Esophagus muscularis mucosa (tissue), 4 donors: ENCODE data around the gene GTSE1. TPM values are rescaled to one million over a fixed set of nuclear protein-coding genes. Genes with fewer than 3 reads are reported as not detected.

Experiments used
- DNase-seq: peaks from one replicate; pipeline ENCODE4 v3.0.0-alpha.2; 2017; ENCODE audit errors: extremely low spot score
- H3K27ac ChIP-seq, 4 donors: fragments of 200-600 bp; sonication (generic); replicated peaks in 1 of 4; 1 replicate in 3 of 4; 2 replicates in 1 of 4; pipeline ENCODE4 v1.5.1; 2016 to 2019; ENCODE audit warnings: mild to moderate bottlenecking in 1 of 4
- H3K27me3 ChIP-seq, 4 donors: fragments of 200-600 bp; sonication (generic); one replicate each; pipeline versions ENCODE4 v1.5.1 to v1.6.0; 2016 to 2019
- H3K36me3 ChIP-seq, 4 donors: fragments of 200-600 bp; sonication (generic); one replicate each; pipeline ENCODE4 v1.5.1; 2016 to 2019
- H3K4me1 ChIP-seq, 4 donors: fragments of 200-600 bp; sonication (generic); one replicate each; pipeline ENCODE4 v1.5.1; 2016 to 2019
- H3K4me3 ChIP-seq, 4 donors: fragments of 200-600 bp; sonication (generic); 1 replicate in 2 of 4; 2 replicates in 2 of 4; pipeline ENCODE4 v1.5.1; 2016 to 2019; ENCODE audit warnings: mild to moderate bottlenecking in 4 of 4, moderate library complexity in 1 of 4
- H3K9me3 ChIP-seq, 4 donors: fragments of 200-600 bp; sonication (generic); 1 replicate in 3 of 4; 2 replicates in 1 of 4; pipeline ENCODE4 v1.5.1; 2016 to 2019
- CTCF ChIP-seq, 3 experiments: fragments of 200-600 bp in 2 of 3; fragments of 450-650 bp in 1 of 3; sonication (generic) in 2 of 3; IDR thresholded peaks; one replicate each; pipeline ENCODE4 v1.5.1; 2017 to 2019; ENCODE audit warnings: antibody characterized with exemption in 3 of 3, mild to moderate bottlenecking in 2 of 3, moderate library complexity in 1 of 3
- EP300 ChIP-seq: sonication (generic); formaldehyde crosslinking; IDR thresholded peaks from one replicate; pipeline ENCODE4 v1.6.1; 2017; ENCODE audit warnings: antibody characterized with exemption
- POLR2A ChIP-seq: fragments of 450-650 bp; IDR thresholded peaks from one replicate; pipeline ENCODE4 v1.6.1; 2017; ENCODE audit warnings: antibody characterized with exemption, moderate library complexity, mild to moderate bottlenecking, low read depth
- POLR2AphosphoS5 ChIP-seq, 2 donors: sonication (generic); formaldehyde crosslinking; IDR thresholded peaks; one replicate each; pipeline ENCODE4 v1.6.1; 2017; ENCODE audit warnings: antibody characterized with exemption in 2 of 2
- WGBS: methylation state at CpG from one replicate; pipeline ENCODE4 v1.1.5; 2018; 5-methylcytosine and 5-hydroxymethylcytosine counted together
- intact Hi-C: fragments of 100-400 bp; cut with DNase I; formaldehyde crosslinking; loops from one replicate; pipeline ENCODE4 v1.15.1; 2023
- total RNA-seq, 4 donors: library from RNA; depleted of rRNA; stranded (reverse); fragments of >200 nt; gene quantifications; one replicate each; pipeline versions ENCODE4 v1.1.0 to v1.2.1, GENCODE V29; 2016

Gene GTSE1
- total RNA-seq, 4 donors from 2014 or later: 1.0 TPM; not detected in 3

- H3K4me1 ChIP-seq: peaks cover 12 to 16% (median 15%) of the 10 kb centered on the region in 4 donors
- no peak for DNase-seq
- intact Hi-C loops: no loop called here
- H3K27me3 ChIP-seq: no peaks in the 10 kb centered on the region
- peaks cover 54 to 88% (median 70%) of the 10 kb centered on the region in 4 donors for H3K36me3 ChIP-seq
- H3K4me3 ChIP-seq: no peak overlapping the region
- no peaks in the 10 kb centered on the region for H3K9me3 ChIP-seq
- no peak for TF ChIP-seq CTCF (IDR thresholded peaks at IDR 0.05)
- no peak for TF ChIP-seq EP300
- TF ChIP-seq POLR2AphosphoS5 (IDR thresholded peaks at IDR 0.05): no peak
- no peak for TF ChIP-seq POLR2A
- no peak overlapping the region for H3K27ac ChIP-seq
- WGBS: 90% methylated on average over 10 of the region's 12 CpGs
Measured at GRCh38 chr22:46273432-46274148, 23.1 kb upstream of the GTSE1 start.

GRCh38 chr22:46274381-46274780 is 22.3 kb upstream of the GTSE1 start:
- DNase-seq: no peak
- Histone ChIP-seq H3K9me3 (no peaks in the 10 kb centered on the region), H3K4me3 (no peak overlapping the region), H3K27me3 (no peaks in the 10 kb centered on the region), H3K4me1 (peaks cover 4 to 8% (median 7%) of the 10 kb centered on the region in 4 donors), H3K36me3 (peaks cover 62 to 96% (median 78%) of the 10 kb centered on the region in 4 donors), H3K27ac (no peak overlapping the region)
- WGBS: 97% methylated on average over 8 of the region's 8 CpGs
- no peak for TF ChIP-seq POLR2A
- TF ChIP-seq EP300: no peak
- TF ChIP-seq CTCF (IDR thresholded peaks at IDR 0.05): no peak
- no peak for TF ChIP-seq POLR2AphosphoS5 (IDR thresholded peaks at IDR 0.05)
- intact Hi-C loops: no loop called here

- peaks cover 0 to 12% (median 0%) of the 10 kb centered on the region in 4 donors for H3K4me1 ChIP-seq
- 79% methylated on average over 3 of the region's 3 CpGs for WGBS
- no peak for TF ChIP-seq CTCF (IDR thresholded peaks at IDR 0.05)
- TF ChIP-seq POLR2AphosphoS5 (IDR thresholded peaks at IDR 0.05): no peak
- TF ChIP-seq POLR2A: no peak
- no peak for TF ChIP-seq EP300
- DNase-seq: no peak
- no peak overlapping the region for H3K27ac ChIP-seq
- no peak overlapping the region for H3K4me3 ChIP-seq
- intact Hi-C loops: no loop called here
- H3K9me3 ChIP-seq: no peaks in the 10 kb centered on the region
- H3K36me3 ChIP-seq: peaks cover 74 to 98% (median 90%) of the 10 kb centered on the region in 4 donors
- H3K27me3 ChIP-seq: no peaks in the 10 kb centered on the region
Measured at GRCh38 chr22:46275455-46276122, 21.1 kb upstream of the GTSE1 start.

- H3K36me3 ChIP-seq: peaks cover 79 to 100% (median 96%) of the 10 kb centered on the region in 4 donors
- no peak for DNase-seq
- 94% methylated on average over 7 of the region's 7 CpGs for WGBS
Measured at GRCh38 chr22:46276563-46276962, 20.1 kb upstream of the GTSE1 start.

More at GRCh38 chr22:46276563-46276962, 20.1 kb upstream of the GTSE1 start:
- intact Hi-C loops: no loop called here
- Histone ChIP-seq H3K9me3 (no peaks in the 10 kb centered on the region), H3K27me3 (no peaks in the 10 kb centered on the region), H3K4me1 (peaks cover 0 to 14% (median 0%) of the 10 kb centered on the region in 4 donors), H3K27ac (no peak overlapping the region), H3K4me3 (no peak overlapping the region)
- TF ChIP-seq POLR2AphosphoS5 (IDR thresholded peaks at IDR 0.05) (no peak), EP300 (no peak), POLR2A (no peak), CTCF (IDR thresholded peaks at IDR 0.05) (no peak)
